HG02642 (cell line): Measurements from ENCODE around the gene SIK3.

Experiments used
- ATAC-seq: cut with Tn5 transposase; IDR thresholded peaks from one replicate; pipeline ENCODE4 v1.9.1; 2021; ENCODE audit warnings: mild to moderate bottlenecking; ENCODE audit not compliant: unreplicated experiment, poor library complexity

Gene SIK3

DNA sequence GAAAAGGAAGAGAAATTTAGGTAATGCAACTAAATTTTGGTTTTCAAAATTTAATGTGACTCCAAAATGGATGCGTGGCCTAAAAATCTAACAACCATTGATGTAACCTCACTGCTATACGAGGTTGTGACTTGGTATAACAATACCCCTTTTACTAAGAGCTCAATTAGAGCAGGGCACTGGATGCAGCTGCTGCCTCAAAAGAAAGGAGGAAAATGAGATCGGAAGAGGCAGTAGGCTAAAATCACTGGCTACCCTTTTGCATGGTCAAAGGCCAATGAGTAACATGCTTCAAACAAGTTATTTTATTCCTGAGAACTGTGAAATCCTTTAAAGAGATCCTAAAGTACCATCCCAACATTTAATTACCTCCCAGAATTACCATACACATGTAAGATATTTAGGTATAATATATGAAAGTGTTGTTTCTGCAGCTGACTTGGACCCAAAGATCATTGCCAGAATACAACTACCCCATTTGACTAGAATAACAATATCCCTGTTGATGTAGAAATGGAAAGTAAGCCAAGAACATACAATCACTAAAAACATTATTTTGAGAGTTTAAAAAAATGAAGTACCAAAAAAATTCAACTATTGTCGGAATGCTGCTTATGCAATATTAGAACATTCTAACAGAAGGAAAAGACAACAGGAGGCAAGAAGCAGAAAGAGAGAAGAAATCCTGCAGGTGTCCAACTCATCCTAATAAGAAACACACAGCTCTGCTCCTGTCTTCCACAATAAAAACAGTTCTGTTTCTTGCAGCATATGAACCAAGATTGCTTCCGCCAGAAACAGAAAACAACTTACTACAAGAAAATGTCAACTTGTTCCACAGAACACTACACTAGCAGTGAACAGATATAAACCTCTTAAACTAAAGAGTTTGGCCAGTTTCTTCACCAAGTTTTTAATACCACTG, 15.0 kb downstream of the SIK3 start:
- ATAC-seq, result no peak

DNA sequence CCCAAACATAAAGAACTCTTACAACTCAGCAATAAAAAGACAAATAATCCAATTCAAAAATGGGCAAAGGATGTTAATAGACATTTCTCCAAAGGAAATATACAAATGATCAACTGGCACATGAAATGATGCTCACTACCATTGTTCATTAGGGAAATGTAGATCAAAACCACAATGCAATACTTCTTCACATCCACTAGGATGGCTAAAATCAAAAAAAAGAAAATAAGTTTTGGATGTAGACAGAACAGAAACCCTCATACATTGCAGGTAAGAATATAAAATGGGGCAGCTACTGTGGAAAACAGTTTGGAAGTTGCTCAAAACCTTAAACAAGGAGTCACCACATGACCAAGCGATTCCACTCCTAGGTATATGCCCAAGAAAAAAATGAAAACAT, 16.3 kb downstream of the SIK3 start:
- no peak for ATAC-seq

DNA sequence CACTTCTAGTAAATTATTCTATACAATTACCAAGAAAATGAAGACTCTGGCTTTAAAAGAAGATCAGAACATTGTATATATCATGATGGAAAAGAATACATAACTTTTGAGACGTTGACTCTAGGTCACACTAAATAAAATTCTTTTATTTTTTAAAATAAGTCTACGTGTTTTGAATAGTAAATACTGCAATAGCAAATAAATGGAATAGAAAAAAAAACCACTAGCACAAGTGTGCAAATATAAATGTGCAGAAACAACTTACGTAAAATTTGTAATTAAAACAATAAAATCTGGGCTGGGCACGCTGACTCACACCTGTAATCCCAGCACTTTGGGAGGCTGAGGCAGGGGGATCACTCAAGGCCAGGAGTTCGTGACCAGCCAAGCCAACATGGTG, 17.9 kb downstream of the SIK3 start:
- ATAC-seq, result no peak

DNA sequence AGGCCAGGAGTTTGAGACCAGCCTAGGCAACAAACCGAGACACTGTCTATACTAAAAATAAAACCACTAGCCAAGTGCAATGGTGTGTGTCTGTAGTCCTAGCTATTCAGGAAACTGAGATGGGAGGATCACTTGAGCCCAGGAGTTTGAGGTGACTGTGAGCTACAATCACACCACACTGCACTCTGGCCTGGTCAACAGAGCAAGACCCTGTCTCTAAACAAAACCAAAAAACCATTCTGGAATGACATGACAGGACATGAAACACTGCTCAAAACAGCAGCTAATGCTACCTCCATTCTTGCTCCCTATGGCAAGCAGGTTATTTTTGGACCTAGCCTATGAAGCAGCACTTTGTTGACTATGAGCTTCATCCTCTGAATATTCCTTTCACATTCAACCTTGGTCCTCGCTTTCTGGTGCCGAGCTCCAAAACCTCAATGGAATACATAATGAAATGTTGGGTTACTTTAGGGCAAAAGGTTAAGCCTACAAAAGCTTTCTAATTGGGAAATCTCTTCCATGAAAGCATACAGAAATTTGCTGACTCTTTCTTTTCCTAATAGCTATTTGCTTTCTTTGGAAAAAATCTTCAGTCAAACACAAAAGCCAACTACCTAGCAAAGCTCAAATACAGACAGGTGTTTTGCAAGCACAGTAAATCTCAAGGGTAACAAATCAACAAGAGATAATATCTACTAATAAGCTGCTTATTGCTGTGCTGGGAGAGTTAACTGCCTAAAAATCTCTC, 21.1 kb downstream of the SIK3 start:
- ATAC-seq, result no peak

DNA sequence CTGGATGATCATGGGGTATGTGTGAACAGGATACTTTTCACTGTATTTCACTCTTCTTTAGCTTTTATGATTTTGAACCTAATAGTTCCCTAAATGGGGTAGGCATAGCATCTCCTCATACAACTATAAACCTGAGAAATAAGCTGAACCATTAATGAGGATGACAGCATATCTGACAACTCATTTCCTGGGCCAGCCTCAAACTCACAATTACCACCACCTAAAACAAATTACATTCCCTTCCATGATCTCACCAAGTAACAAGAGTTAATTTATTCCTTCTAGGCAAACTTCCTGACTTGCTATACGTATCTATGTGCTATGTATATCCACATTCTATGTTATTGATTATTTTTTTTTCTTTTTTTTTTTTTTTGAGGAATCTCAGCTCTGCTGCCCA, 23.0 kb downstream of the SIK3 start:
- ATAC-seq, result no peak

DNA sequence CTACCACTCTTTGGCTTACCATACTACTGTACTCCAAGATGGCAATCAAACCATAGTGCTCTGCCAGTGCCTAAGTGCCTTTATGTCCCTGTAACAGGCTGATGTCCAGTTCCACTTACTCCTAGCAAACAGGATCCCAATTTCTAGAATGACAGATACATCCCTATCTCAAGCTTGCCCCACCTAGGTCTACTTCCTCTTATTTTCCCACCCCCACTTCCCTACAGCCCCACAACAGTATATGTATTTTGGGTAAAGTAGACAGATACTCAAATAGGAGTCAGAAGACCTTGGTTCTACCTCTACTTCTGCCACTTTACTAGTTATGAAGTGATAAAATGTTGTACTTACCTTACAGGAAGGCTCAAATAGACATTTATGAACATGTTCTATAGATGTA, 24.1 kb downstream of the SIK3 start:
- no peak for ATAC-seq

DNA sequence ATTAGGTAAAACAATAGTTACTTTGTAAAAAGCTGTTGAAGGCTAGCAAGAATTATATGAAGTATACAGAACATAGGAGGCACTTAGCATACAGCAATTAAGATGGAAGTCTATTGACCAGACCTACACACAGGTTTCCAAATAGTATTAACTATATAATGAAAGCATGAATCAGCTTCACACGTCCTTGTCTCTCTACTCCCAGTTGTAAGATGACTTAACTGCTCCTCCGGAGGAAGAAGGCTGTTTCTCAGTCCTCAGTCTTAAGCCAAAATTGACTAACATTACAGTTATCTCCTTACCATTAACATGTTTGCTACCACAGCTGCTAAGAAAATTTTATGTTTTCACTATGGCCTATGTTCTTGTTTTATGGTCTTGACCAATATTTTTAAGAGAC, 24.7 kb downstream of the SIK3 start:
- no peak for ATAC-seq

DNA sequence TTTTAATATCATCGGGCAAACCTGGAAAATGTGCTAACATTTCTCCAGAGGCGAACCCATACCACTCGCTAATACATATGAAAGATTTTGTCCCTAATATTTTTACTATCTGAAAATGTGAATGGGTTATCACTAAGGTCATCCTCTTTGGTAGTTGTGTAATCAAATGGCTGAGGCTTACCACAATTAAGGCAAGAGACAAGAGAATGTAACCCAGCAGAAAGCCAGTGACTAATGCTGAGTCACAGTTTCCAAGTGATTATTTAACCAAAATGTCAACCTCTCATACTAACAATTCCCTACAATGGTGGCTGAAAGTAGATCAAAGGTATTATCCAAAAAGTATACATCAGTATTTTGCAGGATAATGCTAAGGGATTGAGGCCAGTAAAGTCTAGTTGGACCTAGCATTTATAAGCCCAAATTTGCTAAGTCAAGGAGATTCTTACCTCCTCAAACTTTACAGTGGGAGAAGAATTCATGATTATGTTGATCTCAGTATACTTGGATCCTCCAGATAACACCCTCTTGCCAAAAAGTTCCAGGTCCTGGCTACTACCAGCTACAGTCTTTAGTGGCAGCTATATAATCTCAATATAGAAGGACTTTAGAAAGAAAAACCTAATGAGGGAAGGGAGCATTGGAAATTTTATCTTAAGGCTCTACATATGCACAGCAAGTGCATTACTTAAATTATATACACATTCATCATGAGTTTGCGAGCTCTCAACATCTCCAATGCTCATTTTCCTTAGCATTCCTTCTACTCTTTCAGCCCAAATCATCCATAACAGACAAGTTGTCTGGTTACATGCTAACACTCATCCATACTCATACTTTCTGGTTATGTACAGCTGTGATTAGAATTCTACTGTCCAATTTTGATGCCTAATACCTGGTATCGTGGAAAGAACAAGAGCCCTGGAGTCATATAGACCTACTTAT, 25.4 kb downstream of the SIK3 start:
- no peak for ATAC-seq

DNA sequence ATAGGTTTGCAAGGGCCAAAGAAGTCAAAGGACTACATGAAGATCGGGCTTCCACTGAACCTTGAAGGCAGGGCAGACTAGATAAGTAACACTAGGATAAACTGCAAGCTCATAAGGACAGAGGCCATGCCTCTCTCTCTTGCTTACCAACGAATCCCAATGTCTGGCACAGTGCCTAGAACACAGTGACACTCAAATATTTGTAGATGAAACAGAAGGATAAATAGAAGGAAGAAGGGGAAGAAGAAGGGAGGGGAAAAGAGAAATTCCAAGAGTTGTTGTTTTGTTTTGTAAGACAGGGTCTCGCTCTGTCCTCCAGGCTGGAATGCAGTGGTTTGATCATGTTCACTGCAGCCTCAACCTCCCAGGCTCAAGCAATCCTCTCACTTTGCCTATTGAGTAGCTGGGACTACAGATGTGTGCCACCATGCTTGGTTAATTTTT, 26.9 kb downstream of the SIK3 start:
- no peak for ATAC-seq

DNA sequence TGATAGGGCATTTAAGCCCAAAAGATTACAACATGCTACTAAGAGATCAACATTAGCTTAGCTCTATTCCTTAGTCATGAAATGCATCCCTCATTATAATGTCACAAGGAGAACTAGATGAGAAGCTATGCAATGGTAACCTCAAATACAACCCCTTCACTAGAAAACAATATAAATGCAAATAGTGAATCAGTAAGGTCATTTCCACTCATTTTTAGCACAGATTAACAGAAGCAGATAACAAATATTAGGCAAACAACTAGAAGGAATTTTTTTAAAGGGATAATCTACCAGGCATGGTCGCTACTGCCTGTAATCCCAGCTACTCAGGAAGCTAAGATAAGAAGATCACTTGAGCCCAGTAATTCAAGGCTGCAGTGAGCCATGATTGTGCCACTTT, 28.2 kb downstream of the SIK3 start:
- no peak for ATAC-seq

DNA sequence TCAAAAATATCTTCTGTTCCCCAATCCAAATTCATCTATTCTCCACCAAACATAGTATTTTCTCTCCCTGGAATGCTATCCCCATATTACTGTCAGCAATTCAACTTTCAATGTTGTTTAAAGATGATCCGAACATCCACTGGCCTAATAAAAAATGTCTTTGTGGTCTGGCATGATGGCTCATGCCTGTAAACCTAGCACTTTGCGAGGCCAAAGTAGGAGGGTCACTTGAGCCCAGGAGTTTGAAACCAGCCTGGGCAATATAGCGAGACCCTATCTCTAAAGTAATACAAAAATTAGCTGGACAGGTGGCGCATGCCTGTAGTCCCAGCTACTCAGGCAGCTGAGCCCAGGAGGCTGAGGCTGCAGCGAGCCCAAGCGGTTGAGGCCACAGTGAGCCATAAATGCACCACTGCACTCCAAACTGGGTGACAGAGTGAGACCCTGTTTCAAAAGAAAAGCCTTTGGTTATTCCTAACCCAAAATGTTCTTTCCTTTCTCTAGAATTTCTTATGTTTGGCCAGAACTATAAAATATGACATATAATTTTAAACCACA, 29.8 kb downstream of the SIK3 start:
- ATAC-seq, result no peak

DNA sequence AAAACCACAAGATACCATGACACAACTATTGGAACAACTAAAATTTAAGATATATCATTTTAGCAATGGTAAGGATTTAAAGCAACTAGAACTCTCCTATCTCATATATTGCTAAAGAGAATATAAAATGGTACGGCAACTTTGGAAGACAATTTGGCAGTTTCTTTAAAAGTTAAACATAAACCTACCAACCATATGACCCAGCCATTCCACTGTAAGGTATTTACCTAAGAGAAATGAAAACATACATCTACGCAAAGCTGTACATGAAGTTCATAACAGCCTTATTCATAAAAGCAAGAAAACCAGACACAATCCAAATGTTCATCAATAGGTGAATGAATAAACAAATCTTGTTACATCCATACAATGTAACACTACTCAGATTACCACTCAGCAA, 31.3 kb downstream of the SIK3 start:
- no peak for ATAC-seq

DNA sequence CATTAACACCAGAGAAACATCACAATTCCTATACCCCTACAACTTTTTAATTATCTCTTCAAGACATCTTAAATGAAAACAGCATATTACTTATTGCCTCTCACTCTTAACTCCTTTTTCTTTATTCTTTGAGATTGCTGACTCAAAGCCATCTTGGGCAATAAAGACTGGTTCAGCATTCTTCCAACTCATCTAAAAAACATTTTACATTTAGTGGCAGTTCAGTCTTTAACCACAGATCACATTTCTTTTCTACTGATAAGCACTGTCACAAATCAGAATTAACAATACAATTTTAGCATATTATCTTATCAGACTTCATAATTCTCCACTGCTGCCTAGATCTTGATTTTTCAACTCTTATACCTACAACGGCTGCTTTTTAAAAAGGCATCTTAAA, 34.0 kb downstream of the SIK3 start:
- ATAC-seq, result no peak

DNA sequence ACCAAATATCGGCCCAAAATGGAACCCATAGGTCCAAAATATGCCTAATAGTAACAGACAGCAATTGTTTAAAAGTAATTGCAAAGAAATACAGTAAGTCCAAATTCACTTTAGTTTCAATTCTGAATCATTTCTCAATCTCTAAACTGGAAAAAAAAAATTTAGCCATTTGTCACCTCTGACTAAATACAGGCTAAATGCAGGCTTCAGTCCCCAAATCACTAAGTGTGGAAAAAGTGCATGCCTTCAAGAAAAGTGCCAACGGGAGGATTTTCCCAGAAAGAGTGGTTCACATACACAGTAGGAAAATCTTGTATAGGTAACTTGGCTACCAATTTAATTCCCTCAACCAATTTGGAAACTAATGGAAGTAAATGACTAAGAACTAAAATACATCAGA, 35.7 kb downstream of the SIK3 start:
- ATAC-seq, result no peak

DNA sequence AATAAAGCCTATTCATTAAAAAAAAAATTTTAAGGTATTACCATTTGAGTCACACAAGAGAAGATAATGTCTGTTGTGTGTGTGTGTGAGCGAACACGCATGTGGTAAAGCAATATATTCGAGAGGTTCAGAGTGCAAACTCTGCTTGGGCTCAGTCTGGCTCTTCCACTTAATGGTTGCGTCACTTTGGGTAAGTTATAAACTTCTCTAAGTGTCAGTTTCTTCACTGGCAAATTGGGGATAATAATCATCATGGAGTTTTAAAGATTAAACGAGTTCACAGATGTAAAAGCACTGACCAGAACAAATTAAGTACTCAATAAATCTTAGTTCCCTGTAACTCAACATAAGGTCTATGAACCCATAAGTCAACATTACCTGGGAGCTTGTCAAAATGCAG, 37.0 kb downstream of the SIK3 start:
- no peak for ATAC-seq

DNA sequence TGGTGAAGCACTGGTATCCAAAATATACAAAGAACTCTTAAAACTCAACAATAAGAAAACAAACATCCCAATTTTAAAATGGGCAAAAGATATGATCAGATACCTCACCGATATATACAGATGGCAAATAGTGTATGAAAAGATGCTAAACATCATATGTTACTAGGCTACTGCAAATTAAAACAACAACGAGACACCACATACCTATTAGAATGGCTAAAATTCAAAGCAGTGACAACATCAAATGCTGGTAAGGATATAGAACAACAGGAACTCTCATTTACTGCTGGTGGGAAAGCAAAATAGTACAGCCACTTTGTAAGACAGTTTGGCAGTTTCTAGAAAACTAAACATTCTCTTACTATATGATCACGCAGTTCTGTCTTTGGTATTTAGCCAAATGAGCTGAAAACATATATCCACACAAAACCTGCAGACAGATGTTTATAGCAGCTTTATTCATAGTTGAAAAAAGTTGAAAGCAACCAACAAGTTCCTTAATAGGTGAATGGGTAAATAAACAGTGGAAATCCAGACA, 38.5 kb downstream of the SIK3 start:
- ATAC-seq, result no peak

DNA sequence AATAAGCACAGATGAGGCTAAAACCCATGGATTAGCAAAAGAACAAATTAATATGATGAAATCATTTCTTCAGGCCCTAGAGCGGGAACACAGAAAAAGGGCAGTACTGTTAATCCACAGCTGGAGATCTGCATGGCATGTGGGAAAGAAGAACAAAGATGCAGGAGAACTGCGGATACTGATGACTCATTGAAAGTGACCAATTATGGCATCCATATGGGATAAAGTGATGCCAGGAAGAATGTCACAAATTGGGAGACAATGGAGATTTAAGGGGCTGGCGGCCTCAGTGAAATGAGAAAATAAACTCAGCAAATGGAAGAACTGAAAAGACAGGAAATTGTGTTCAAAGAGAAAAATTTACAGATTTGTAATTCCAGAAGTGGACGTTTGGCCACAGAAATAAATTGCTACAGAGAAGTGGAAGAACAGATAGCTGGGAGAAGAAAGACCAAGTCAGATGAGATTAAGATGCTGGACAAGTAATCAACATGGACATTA, 39.4 kb downstream of the SIK3 start:
- ATAC-seq, result no peak

DNA sequence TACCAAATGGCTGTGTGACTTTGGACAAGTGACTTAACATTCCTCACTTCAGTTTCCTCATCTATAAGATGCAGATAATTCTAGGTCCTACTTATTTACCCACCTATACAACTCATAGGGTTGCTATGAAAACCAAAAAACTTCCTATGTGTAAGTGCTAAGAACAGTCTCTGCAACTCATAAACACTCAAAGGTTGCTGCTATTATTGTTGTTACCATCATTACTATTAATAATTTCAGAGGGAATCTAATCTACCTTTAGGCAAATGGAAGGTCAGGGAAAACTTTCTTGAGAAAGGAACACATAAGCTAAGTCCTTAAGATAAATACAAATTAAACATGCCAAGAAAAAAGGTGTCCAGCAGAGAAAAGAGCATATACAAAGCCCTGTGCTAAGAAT, 40.5 kb downstream of the SIK3 start:
- no peak for ATAC-seq

DNA sequence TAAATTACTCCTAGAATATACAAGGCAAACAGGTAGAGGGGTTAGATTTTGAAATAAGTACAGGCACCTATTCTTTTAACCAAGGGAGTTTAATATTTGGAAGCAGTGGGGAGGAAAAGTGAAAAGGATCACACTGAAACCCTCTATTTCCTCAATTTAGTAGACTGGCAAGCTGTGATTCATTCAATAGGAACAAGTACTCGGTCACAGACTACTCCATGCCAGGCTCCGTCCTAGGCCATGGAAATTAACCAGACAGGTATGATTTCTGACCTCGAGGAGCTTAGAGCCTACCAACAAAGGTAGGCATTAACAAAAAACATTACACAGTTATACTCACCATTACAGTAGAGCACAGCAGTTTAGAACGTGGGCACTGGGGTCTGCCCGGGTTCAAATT, 40.9 kb downstream of the SIK3 start:
- no peak for ATAC-seq

DNA sequence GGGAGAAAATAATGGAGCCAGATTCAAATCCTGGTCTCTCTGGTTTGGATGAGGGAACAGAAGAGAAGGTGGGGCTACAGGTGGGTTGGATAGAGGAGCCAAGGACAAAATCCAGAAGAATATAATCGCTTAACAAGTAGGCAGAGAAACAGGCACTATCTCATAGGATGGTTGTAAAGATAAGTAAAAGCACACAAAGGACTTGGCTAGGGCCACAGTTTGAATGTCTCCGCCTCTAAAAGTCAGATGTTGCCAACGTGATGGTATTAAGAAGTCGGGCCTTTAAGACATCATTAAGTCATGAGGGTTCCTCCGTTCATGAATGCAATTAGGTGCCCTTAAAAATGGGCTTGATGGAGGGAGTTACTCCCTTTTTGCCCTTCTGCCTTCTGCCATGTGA, 42.8 kb downstream of the SIK3 start:
- no peak for ATAC-seq
